ENCODE measurements around the gene ACAP3.
"Not testable (repeated sequence)": the region's sequence is repeated elsewhere in the genome, so short reads cannot be mapped to it uniquely, and the experiment has no call there.

The ACAP3 gene

GRCh38 chr1:1329304-1330210 is 21.8 kb upstream of the ACAP3 start:
- no peak for DNase-seq

GRCh38 chr1:1328254-1328653 is 20.5 kb upstream of the ACAP3 start:
- no peak for DNase-seq

- DNase-seq: no peak
Observed at GRCh38 chr1:1327291-1327690, 19.6 kb upstream of the ACAP3 start.

- DNase-seq: no peak
Observed at GRCh38 chr1:1326075-1326605, 18.4 kb upstream of the ACAP3 start.

- DNase-seq: peak; percentile 36
Observed at GRCh38 chr1:1325288-1326074, 17.8 kb upstream of the ACAP3 start.

- DNase-seq: peak; percentile 97
Observed at GRCh38 chr1:1324524-1325287, 17.0 kb upstream of the ACAP3 start, which contains the start of the genes CPTP and INTS11. CPTP (plus strand) TSS chr1:1324802; CDS start chr1:1326911, 2,109 bp downstream. INTS11 (minus strand) TSS chr1:1324660; CDS start chr1:1324608, 52 bp downstream.

- no peak for DNase-seq
Observed at GRCh38 chr1:1324084-1324523, 16.4 kb upstream of the ACAP3 start.

- DNase-seq: no peak
Observed at GRCh38 chr1:1322952-1323351, 15.2 kb upstream of the ACAP3 start.

- DNase-seq: no peak
Observed at GRCh38 chr1:1322418-1322817, 14.7 kb upstream of the ACAP3 start.

- no peak for DNase-seq
Observed at GRCh38 chr1:1321477-1321876, 13.7 kb upstream of the ACAP3 start.

GRCh38 chr1:1320666-1321448 is 13.1 kb upstream of the ACAP3 start:
- DNase-seq: no peak

- DNase-seq: no peak
Observed at GRCh38 chr1:1319646-1319941, 11.9 kb upstream of the ACAP3 start.

GRCh38 chr1:1318777-1319645 is 11.3 kb upstream of the ACAP3 start:
- DNase-seq: no peak

- no peak for DNase-seq
Observed at GRCh38 chr1:1318131-1318652, 10.5 kb upstream of the ACAP3 start.

GRCh38 chr1:1317420-1317819 is 9.7 kb upstream of the ACAP3 start:
- no peak for DNase-seq

- DNase-seq: not testable (repeated sequence)
Observed at GRCh38 chr1:1316199-1316598, 8.5 kb upstream of the ACAP3 start.

- no peak for DNase-seq
Observed at GRCh38 chr1:1315435-1315954, 7.8 kb upstream of the ACAP3 start.

- no peak for DNase-seq
Observed at GRCh38 chr1:1314678-1315335, 7.1 kb upstream of the ACAP3 start.

GRCh38 chr1:1314237-1314586 is 6.5 kb upstream of the ACAP3 start:
- no peak for DNase-seq
